Putamen (tissue), 1 donor: ENCODE measurements around the gene PROM2.
"Not testable (repeated sequence)": the region's sequence is repeated elsewhere in the genome, so short reads cannot be mapped to it uniquely, and the experiment has no call there.

ENCODE experiments used
- DNase-seq: peaks from one replicate; pipeline ENCODE4 v3.0.0-alpha.2; 2016; ENCODE audit warnings: low spot score

PROM2 gene

DNA sequence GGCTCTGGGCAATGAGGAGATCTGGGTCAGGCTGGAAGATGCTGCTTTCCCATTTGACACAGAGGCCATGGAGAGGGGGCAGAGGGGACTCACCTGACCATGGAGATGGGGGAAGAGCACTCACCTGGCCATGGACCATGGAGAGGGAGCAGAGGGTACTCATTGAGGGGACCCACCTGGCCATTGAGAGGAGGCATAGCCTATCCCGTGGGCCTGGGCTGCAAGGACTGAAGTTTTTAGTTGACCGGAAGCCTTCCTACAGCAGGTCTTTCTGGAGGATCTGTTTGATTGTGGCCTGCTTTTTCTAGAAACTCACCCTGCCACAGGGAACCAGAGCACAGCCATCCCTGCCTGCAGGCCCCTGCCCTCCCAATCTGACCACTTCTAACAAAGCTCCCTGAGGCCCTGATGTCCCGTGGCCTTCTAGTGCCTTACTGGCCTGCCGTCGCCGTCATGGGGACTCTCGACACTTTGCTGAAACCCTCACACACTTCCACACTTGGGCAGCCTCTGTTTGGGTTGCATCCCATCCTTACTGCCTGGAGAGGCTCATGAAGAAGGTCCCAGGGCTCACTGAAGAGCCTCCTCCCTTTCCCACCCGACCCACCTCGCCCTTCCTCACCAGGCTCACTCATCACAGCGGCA is 5.1 kb upstream of the PROM2 start:
- no peak for DNase-seq

DNA sequence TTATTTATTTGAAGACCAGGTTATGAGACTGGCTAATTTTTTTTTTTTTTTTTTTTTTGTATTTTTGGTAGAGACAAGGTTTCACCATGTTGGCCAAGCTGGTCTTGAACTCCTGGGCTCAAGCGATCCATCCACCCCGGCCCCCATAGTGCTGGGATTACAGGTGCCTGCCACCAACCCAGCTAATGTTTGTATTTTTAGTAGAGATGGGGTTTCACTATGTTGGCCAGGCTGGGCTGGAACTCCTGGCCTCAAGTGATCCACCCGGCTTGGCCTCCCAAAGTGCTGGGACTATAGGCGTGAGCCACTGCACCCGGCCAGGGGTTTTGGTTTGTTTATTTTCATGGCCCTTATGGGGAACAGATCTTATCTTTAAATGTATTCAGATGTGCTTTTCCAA is 4.5 kb upstream of the PROM2 start:
- not testable (repeated sequence) for DNase-seq

DNA sequence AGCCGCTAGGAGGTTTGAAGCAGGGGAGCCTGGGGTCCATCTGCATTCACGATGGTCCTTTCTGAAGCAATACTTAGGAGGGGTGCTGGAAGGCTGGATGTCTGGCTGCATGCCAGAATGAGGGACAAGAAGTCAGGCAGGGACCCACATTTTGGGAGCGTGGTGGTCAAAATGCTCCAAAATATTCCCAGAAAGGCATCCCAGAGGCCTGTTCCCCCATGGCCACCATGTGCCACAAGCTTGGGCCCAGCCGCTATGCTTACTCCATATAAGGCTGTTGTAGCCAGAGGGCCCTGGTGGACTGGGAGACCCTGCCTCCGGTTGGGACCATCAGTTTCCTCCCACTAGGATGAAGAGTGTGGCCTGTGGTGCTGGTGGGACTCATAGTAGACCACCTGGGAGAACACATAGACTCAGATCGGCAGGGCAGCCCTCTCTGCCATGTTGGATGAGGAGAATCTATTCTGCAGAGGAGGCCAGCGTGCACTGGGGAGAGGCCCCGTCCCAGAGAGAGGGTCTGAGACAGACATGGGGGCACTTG is 3.6 kb upstream of the PROM2 start:
- DNase-seq: no peak

DNA sequence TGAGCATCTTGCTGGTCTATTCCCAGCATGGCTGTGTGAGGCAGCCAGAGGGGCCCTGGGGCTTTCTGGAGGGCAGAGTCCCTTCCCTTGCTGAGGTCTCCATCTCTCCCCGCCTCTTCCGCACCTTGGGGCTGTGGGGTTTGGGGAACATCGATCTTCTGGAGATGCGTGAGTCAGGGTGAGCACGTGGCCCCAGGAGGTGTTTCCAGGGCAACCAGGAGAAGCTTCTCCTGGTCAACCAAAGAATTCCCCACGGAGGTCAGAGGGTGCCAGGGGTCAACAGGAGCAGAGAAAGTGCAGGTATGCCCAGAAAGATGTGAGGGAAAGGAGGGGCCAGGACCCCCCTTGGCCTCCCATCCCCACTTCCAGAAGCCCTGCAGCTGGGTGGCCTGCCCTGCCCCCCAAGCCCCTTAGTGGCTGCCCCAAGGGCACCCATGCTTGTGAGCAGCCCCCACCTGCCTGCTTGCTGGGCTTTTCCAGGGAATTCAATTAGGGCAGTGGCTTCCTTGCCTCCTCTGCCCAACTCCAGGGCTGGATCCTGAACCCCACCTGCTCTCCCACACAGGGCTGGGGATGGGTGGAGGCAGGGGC is 2.8 kb upstream of the PROM2 start:
- no peak for DNase-seq

DNA sequence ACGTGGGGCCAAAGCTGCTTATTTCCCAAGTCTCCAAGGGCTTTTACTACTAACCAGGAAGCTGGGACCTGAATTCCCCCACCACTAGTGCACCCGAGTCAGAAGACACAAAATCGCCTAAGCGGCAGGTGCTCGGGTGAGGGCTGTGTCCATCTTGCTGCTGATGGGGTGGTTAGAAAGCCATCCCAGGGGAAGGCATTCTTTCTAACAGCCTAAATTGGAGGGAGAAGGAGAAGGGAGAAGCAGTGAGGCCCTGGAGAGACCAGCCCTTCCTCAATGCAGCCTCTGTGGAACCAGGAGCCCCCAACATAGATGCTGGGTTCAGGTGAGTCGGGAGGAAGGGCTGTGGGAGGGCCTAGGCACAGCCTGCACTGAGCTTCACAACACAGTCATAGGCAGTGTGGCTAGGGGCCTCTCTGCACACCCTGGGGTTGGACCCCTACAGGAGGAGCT is 1.9 kb upstream of the PROM2 start:
- no peak for DNase-seq

DNA sequence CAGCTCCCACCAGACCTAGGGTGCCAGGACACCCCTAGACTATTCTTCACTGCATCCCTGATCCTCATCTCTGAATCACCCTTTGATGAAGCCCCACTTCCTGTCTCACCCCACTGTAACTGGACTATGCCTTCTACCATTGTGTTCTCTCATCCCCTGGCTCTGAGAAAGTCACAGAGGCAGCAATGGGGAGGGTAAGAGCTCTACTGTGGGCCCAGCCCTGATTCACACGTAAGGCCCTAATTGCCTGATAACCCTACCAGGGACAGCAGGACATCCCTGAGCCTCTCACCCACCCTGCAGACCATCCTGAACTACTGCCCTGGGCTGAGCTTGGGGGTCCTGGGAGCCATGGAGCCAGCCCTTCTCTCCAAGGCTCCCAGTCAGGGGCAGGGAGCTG is 1.5 kb upstream of the PROM2 start:
- no peak for DNase-seq

DNA sequence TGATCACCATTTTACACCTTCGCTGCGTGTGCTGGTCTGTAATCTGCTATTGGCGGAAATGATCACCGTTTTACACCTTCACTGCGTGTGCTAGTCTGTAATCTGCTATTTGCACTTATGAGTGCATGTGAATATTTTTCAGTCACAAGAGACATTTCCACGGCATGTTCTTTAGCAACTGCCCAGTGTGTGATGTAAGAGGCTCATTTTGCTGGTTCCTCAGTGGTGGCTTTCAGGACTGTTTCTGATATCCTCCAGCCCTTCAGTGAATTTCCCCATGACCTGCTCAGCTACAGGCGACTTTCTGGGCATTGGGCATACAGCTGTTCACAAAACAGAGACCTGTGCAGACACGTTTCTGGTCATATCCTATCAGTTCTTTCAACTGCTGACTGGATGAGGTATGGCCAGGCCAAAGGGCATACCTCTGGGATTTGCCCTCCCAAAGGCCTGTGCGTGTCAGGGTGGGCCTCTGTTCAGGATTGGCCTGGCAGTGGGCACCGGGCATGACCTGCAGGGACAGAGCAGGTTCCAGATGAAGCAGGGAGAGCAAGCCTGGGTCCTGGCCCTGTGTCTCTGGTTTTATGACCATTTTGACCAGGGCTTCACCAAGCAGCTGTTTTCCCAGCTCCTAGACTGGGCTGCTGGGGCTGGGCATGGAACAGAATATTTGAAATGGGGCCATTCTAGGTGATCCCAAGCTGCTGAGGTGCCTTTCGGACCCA is 521 bp upstream of the PROM2 start:
- no peak for DNase-seq

DNA sequence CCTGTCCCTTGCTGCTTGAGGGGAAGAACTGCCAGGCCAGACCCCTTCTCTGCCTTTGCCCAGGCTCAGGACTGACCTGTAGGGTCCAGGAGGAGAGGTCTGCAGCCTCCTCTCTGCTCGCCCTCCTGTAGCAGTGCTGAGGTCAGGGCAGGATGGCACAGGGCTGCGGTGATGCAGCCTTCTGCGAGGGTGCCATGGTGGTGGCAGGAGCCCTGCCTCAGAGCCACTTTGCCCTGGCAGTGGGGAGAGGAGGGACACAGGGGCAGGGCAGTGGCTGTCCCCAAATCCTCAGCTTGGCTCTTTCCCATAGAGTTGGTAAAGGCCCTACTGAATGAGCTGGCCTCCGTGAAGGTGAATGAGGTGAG is 884 bp downstream of the PROM2 start:
- no peak for DNase-seq

DNA sequence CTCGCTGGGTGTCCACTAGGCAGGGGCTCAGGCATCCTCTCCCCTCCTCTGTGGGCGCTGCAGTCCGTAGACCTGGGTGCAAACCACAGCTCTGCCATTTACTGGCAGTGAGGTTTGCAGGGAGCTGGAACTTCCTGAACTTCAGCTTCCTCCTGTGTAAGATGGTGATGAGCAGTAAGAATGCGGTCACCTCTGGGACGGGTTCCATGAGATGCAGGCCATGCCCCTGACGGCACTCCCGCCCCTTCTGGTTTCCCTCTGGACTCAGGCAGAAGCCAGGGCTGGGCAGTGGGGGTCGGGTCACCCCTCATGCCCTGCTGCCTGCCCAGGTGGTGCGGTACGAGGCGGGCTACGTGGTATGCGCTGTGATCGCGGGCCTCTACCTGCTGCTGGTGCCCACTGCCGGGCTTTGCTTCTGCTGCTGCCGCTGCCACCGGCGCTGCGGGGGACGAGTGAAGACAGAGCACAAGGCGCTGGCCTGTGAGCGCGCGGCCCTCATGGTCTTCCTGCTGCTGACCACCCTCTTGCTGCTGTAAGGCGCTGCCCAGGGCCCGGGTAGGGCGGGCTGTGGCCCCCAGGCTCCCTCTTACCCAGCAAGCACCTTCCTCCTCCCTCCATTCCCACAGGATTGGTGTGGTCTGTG is 1.5 kb downstream of the PROM2 start:
- no peak for DNase-seq

DNA sequence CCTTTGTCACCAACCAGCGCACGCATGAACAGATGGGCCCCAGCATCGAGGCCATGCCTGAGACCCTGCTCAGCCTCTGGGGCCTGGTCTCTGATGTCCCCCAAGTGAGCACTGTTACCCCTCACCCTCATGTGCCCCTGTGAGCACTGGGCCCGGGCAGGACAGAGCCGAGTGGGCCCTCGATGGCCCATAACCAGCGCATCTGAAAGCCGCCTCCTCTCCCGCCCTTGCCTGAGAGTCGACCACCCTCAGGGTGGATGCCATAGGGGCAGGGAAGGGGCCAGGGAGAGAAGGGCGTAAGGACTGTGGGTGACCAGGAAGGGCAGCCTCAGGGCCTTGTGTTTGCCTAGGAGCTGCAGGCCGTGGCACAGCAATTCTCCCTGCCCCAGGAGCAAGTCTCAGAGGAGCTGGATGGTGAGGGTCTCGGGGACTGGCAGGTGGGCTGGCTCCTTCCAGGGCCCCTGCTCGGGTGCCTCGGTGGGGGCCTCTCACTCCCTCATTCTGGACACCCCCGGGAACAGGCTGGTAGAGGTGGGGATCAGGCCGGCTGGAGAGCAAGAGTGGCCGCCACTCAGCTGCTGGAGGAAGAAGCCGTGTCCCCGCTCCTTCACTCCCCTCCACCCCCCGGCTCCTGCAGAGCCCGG is 2.1 kb downstream of the PROM2 start:
- DNase-seq: no peak

DNA sequence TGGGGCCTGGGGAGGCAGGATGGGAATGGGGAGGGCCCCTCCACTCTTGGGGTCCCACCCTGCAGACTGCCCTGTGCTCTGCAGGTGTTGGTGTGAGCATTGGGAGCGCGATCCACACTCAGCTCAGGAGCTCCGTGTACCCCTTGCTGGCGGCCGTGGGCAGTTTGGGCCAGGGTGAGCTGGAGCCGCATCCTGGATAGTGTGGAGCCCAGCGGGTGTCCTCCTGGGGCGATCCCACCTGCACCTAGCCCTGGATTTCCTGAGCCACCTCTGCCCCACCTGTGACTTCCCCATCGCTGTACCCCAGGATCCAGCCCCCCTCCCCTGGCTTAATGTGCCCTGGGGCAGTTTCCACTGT is 2.6 kb downstream of the PROM2 start:
- no peak for DNase-seq

DNA sequence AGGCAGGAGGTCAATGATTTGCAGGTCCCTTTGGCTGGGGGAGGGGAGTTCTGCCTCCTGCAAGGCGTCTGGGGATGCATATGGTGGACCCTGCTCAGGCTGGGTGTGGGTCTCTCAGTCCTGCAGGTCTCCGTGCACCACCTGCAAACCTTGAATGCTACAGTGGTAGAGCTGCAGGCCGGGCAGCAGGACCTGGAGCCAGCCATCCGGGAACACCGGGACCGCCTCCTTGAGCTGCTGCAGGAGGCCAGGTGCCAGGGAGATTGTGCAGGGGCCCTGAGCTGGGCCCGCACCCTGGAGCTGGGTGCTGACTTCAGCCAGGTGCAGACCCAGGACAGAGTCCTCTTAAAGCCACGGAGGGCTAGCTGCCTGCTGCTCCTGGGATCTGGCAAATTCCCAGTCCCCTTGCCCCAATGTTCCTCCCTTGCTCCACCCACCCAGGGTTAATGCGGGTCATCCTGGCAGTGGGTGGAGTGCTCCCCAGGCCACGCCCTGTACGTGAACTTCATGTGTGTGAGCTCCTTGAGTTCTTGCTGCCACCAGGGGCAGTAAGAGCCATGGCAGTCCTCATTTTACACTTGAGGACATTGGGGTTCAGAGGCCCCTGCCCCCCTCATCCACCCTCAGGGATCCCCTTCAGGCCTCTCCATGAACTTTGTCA is 3.1 kb downstream of the PROM2 start:
- DNase-seq: no peak

DNA sequence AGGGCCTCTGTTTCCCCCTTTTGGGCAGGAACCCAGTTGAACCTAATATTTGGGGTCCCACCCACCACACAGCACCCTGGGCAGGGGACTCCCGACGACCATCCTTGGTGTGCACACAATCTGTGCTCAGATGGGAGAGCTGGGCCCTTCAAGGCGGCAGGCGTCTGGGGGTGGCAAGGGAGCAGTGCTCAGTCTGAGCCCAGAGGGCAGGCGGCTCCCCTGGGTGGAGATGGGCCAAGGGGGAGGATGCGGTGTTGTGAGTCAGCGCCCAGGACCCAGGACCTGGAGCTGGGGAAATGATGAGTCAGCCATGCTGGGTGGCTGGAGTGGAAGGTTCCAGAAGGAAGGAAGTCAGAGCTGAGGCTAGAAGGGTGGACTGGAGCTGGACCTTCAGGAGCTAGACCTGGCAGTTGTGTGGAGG is 3.8 kb downstream of the PROM2 start:
- no peak for DNase-seq

DNA sequence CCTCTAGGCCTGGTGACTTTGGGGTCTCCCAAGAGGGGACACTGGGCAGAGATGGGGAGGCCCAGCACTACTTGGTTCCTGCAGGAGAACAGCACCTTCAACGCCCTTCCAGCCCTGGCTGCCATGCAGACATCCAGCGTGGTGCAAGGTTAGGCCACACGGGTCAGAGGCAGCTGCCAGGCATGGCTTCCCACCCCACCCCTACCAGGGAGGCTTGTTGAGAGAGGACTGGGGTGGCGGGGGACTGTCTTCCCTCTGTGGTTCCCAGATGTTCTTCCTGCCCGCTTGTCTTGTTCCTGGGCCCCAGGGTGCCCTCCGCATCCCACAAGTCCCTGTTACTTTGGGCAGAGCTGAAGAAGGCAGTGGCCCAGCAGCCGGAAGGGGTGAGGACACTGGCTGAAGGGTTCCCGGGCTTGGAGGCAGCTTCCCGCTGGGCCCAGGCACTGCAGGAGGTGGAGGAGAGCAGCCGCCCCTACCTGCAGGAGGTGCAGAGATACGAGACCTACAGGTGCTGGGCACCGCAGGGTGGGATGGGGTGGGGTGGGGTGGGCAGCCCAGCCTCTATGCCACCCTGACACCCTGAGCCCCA is 4.5 kb downstream of the PROM2 start:
- no peak for DNase-seq

DNA sequence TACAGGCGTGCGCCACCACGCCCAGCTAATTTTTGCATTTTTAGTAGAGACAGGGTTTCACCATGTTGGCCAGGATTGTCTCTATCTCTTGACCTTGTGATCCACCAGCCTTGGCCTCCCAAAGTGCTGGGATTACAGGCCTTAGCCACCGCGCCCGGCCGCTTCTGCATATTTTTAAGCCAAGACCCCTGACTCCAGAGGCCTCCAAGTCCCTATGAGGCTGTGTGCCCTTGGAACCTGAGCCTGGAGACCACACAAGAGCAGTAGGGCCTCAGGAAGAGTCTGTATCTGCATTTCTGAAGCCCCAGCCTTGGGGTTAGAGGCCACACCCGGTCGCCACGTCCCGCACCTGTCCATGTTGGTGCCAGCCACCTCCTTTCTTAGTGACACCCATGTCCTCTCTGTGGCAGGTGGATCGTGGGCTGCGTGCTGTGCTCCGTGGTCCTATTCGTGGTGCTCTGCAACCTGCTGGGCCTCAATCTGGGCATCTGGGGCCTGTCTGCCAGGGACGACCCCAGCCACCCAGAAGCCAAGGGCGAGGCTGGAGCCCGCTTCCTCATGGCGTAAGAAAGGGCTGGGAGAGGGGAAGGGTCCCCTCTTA is 5.3 kb downstream of the PROM2 start:
- DNase-seq: no peak

DNA sequence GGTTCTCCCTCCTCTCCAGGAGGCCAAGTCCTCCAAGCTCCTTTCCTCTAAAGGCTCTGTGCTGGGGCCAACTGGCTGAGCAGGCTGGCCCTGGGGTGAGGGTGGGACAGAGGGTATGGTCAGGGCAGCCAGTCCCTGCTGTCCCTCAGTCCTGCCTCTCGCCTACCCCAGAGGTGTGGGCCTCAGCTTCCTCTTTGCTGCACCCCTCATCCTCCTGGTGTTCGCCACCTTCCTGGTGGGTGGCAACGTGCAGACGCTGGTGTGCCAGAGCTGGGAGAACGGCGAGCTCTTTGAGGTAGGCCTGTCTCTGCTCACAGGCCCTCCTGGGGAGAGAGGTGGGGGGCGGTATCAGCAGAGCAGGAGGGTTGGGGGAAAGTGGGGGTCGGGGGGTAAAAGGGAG is 6.8 kb downstream of the PROM2 start:
- DNase-seq: no peak

DNA sequence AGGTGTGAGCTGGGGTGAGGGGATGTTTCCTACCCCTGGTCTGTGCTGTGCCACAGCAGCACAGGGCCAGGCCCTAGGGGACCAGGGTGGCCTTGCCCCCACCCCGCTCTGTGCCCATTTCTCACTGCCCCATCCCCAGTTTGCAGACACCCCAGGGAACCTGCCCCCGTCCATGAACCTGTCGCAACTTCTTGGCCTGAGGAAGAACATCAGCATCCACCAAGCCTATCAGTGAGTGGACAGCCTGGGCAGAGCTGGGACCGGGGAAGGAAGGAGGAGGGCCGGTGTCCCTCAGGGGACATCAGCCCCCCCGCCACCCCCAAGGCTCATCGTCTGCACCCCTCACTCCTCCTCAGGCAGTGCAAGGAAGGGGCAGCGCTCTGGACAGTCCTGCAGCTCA is 7.5 kb downstream of the PROM2 start:
- no peak for DNase-seq

DNA sequence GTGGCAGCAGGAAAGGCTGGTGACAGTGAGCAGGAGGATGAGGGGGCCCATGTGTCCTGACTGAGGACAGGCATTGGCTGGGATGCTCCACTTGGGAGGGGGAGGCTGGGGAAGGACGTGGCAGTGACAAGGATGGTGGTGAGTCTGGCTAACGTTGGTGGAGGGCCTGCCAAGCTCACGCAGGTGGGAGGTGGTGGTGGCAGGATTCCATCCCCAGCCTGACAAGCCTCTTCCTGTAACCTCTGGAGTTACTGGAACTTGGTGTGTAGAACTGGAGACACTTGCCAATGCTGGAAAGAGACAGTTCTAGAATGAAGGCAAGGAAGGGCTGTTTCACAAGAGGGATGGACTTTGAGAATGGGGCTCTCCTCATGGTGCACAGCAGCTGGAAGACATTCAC is 8.2 kb downstream of the PROM2 start:
- DNase-seq: no peak

DNA sequence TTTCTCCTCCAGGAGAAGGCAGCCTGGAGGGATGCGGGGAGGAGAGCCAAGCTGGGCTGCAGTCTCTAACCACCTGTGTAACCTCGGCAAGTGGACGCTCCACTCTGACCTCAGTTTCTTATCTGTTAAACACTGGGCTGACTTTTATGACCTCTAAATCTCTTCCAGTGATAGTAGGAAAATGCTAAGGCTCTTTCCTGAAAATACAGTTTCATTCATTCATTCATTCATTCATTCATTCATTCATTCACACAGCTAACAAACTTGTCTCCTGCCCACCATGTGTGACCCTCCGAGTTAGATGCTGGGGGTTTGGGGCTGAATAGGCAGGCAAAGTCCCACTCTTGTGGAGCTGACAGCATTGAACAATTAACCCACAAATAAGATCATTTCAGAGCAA is 9.3 kb downstream of the PROM2 start:
- DNase-seq: no peak

DNA sequence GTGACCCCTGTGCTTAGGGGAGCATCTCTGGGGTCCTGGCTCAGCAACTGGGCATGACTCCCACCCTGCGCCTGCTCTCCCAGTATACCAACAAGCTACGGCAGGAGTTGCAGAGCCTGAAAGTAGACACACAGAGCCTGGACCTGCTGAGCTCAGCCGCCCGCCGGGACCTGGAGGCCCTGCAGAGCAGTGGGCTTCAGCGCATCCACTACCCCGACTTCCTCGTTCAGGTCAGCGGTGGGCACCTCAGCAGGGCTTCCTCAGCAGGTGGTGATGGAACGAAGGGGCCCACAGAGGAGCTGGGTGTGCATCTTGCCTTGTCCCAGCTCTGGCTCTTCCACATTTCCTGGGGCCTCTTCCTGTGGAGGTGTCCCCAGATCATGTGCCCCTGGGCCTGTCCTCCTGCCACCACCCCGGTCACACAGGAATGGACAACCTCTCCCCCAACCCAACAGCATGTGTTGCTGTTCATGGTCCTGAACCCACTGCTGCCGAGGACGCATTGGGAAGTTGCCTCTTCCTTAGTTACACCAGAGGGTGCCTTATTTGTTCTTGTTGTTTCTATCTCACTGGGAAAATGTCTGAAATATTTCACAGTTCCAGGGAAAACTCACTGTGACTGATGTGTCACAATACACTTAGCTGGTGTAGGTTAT is 10.8 kb downstream of the PROM2 start:
- no peak for DNase-seq

DNA sequence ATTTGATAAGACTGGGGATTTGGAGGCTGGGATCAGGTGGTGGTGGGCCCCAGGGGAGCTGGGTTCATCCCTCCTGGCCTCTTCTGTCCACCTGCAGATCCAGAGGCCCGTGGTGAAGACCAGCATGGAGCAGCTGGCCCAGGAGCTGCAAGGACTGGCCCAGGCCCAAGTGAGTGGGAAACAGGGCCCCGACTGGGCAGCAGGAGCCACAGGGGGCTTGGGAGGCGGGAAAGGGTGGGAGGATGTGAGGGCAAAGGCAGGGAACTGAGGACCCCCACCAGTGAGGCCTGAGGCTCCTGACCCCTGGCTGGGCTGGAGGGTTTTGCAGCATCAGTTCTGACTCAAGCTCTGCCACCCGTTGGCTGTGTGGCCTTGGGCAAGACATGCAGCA is 11.3 kb downstream of the PROM2 start:
- DNase-seq: no peak
